GM21360 (cell line): ENCODE results near the gene CBX8.
"Not testable (repeated sequence)": the region's sequence is repeated elsewhere in the genome, so short reads cannot be mapped to it uniquely, and the experiment has no call there.

Source experiments
- ATAC-seq: cut with Tn5 transposase; IDR thresholded peaks from one replicate; pipeline ENCODE4 v1.9.1; 2021; ENCODE audit warnings: mild to moderate bottlenecking, moderate library complexity; ENCODE audit not compliant: unreplicated experiment

The CBX8 gene

GRCh38 chr17:79757140-79757745, 39.6 kb downstream of the CBX8 start:
- ATAC-seq: no peak

- ATAC-seq: no peak
Measured at GRCh38 chr17:79755591-79755990, 41.3 kb downstream of the CBX8 start.

GRCh38 chr17:79754903-79755302, 42.0 kb downstream of the CBX8 start:
- ATAC-seq: not testable (repeated sequence)

GRCh38 chr17:79754370-79754769, 42.5 kb downstream of the CBX8 start:
- ATAC-seq: no peak

- no peak for ATAC-seq
Measured at GRCh38 chr17:79752175-79752574, 44.7 kb downstream of the CBX8 start.

- ATAC-seq: no peak
Measured at GRCh38 chr17:79750650-79751545, 46.0 kb downstream of the CBX8 start.

GRCh38 chr17:79749958-79750357, 46.9 kb downstream of the CBX8 start:
- ATAC-seq: no peak

- ATAC-seq: no peak
Measured at GRCh38 chr17:79749156-79749815, 47.6 kb downstream of the CBX8 start.

- no peak for ATAC-seq
Measured at GRCh38 chr17:79748295-79749099, 48.4 kb downstream of the CBX8 start.

- ATAC-seq: no peak
Measured at GRCh38 chr17:79747508-79748294, 49.2 kb downstream of the CBX8 start.

GRCh38 chr17:79746889-79747507, 49.9 kb downstream of the CBX8 start:
- ATAC-seq: no peak

- no peak for ATAC-seq
Measured at GRCh38 chr17:79745641-79746105, 51.2 kb downstream of the CBX8 start.

GRCh38 chr17:79743614-79744013, 53.3 kb downstream of the CBX8 start:
- no peak for ATAC-seq

GRCh38 chr17:79742951-79743476, 53.9 kb downstream of the CBX8 start:
- ATAC-seq: no peak

GRCh38 chr17:79742589-79742918, 54.3 kb downstream of the CBX8 start:
- ATAC-seq: no peak
